ENCODE data around the gene PPP2R2C.

The PPP2R2C gene

GRCh38 chr4:6448476-6449170 is 23.8 kb downstream of the PPP2R2C start:
- TF ChIP-seq, protein P1, sequence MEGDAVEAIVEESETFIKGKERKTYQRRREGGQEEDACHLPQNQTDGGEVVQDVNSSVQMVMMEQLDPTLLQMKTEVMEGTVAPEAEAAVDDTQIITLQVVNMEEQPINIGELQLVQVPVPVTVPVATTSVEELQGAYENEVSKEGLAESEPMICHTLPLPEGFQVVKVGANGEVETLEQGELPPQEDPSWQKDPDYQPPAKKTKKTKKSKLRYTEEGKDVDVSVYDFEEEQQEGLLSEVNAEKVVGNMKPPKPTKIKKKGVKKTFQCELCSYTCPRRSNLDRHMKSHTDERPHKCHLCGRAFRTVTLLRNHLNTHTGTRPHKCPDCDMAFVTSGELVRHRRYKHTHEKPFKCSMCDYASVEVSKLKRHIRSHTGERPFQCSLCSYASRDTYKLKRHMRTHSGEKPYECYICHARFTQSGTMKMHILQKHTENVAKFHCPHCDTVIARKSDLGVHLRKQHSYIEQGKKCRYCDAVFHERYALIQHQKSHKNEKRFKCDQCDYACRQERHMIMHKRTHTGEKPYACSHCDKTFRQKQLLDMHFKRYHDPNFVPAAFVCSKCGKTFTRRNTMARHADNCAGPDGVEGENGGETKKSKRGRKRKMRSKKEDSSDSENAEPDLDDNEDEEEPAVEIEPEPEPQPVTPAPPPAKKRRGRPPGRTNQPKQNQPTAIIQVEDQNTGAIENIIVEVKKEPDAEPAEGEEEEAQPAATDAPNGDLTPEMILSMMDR (IDR thresholded peaks at IDR 0.05) = no peak
- no peak for TF ChIP-seq ZFX (IDR thresholded peaks at IDR 0.05; ENCODE audit: borderline replicate concordance)

DNA sequence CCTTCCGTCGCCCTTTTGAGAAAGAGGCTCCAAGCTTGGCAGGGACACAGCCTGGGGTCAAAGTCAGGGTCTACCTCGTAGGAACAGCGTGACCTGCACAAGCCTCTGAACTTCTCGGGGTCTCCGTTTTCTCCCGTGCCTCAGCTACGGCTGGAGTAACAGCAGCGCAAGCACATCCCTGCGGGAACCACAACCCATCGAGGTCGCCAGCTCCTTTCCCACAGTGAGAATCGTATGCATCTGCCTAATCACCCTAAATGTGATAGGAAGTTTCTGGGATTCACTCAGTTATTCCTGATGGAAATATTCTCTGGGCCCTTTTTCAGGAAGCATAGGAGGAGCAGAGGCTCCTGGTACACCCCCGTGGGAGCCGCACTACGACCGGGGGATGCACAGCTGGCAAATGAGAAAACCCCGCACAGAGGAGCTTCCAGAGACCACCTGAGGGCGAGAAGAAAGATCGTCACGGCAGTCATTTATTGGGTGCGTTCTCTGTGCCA is 24.7 kb downstream of the PPP2R2C start:
- H3K27ac ChIP-seq = no peak overlapping the region
- TF ChIP-seq, protein P1 (IDR thresholded peaks at IDR 0.05) = no peak
- TF ChIP-seq ZFX (IDR thresholded peaks at IDR 0.05; ENCODE audit: borderline replicate concordance) = no peak

More at GRCh38 chr4:6448476-6449170, 23.8 kb downstream of the PPP2R2C start:
- no peak overlapping the region for H3K27ac ChIP-seq

- H3K27ac ChIP-seq = no peak overlapping the region
- TF ChIP-seq, protein P1 (IDR thresholded peaks at IDR 0.05) = no peak
- TF ChIP-seq ZFX (IDR thresholded peaks at IDR 0.05; ENCODE audit: borderline replicate concordance) = no peak
These were observed 25.6 kb downstream of the PPP2R2C start for GRCh38 chr4:6446538-6447451.

GRCh38 chr4:6446130-6446482 is 26.3 kb downstream of the PPP2R2C start:
- TF ChIP-seq, protein P1 (IDR thresholded peaks at IDR 0.05) = no peak
- no peak for TF ChIP-seq ZFX (IDR thresholded peaks at IDR 0.05; ENCODE audit: borderline replicate concordance)
- no peak overlapping the region for H3K27ac ChIP-seq

GRCh38 chr4:6445403-6446129 is 26.8 kb downstream of the PPP2R2C start:
- H3K27ac ChIP-seq = no peak overlapping the region
- TF ChIP-seq ZFX (IDR thresholded peaks at IDR 0.05; ENCODE audit: borderline replicate concordance) = no peak
- TF ChIP-seq, protein P1 (IDR thresholded peaks at IDR 0.05) = no peak

DNA sequence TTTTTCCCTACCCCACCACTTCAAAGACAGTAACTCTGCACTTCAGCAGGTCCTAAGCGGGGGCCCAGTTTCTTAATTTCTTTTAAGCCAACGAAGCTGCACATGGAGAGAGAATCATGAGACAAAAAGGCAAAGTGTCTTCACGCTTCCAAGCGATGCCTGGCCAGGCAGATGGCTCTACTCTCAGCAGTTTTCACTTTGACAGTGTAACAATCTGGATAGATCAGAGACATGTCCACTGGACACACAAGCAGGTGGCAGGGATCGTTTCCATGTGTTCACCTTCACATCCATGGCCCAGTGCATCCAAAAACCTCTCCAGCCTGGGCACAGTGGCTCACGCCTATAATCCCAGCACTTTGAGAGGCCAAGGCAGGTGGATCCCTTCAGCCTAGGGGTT is 27.8 kb downstream of the PPP2R2C start:
- TF ChIP-seq, protein P1 (IDR thresholded peaks at IDR 0.05) = no peak
- no peak for TF ChIP-seq ZFX (IDR thresholded peaks at IDR 0.05; ENCODE audit: borderline replicate concordance)
- H3K27ac ChIP-seq = no peak overlapping the region
